Endothelial cell of umbilical vein (primary cell): ENCODE measurements around the gene ADIPOR1. TPM values are rescaled to one million over a fixed set of nuclear protein-coding genes. Genes with fewer than 3 reads are reported as not detected.

Experiments used
- BruUV-seq: library from RNA; stranded (reverse); fragments of 400-500 nt; replicated peaks from 2 replicates; lab custom pipeline; 2021; lab: Mats Ljungman, UMichigan
- CTCF ChIA-PET: fragments of 300-600, 350-600 bp; sonication (Branson Sonifier 250); formaldehyde crosslinking; loops from one replicate; lab custom pipeline; 2021; ENCODE audit warnings: antibody characterized with exemption, inconsistent platforms; lab: Charles Lee
- POLR2A ChIA-PET: fragments of 300-600, 350-600 bp; sonication (Branson Sonifier 250); formaldehyde crosslinking; loops from one replicate; lab custom pipeline; 2021; ENCODE audit warnings: antibody characterized with exemption, inconsistent platforms; lab: Charles Lee
- DNase-seq: peaks from one replicate; pipeline ENCODE4 v3.0.0-alpha.2; 2011; ENCODE audit warnings: low read depth, low spot score
- FAIRE-seq: peaks from 2 replicates; lab custom pipeline; 2011; peaks lifted over from hg19 to GRCh38; lab: Jason Lieb, UNC
- H2AFZ ChIP-seq: 2 replicates; pipeline ENCODE4 v1.6.0; 2012; ENCODE audit warnings: low read depth, low read length, control low read depth, inconsistent platforms
- H3K27ac ChIP-seq: 2 replicates; pipeline ENCODE4 v1.5.1; 2011; ENCODE audit warnings: low read depth, mild to moderate bottlenecking, control low read depth, low read length, moderate library complexity; ENCODE audit not compliant: insufficient read depth
- H3K27me3 ChIP-seq, 2 experiments: 2 replicates each; pipeline versions ENCODE4 v1.6.0 to v1.6.1; 2011; ENCODE audit warnings: low read length in 2 of 2, mixed read lengths in 1 of 2; ENCODE audit not compliant: control insufficient read depth in 2 of 2, insufficient read depth in 2 of 2
- H3K36me3 ChIP-seq, 2 experiments: 2 replicates in 1 of 2; 3 replicates in 1 of 2; pipeline ENCODE4 v1.5.1; 2011; ENCODE audit warnings: low read length in 2 of 2, mild to moderate bottlenecking in 1 of 2, moderate library complexity in 1 of 2; ENCODE audit not compliant: control insufficient read depth in 2 of 2, insufficient read depth in 2 of 2; ENCODE audit errors: extremely low read depth in 1 of 2
- H3K4me1 ChIP-seq: 3 replicates; pipeline ENCODE4 v1.5.1; 2011; ENCODE audit warnings: mild to moderate bottlenecking, low read length; ENCODE audit not compliant: control insufficient read depth, insufficient read depth; ENCODE audit errors: extremely low read depth
- H3K4me2 ChIP-seq: 2 replicates; pipeline ENCODE4 v1.6.1; 2011; ENCODE audit warnings: low read length, control low read depth, mixed read lengths; ENCODE audit not compliant: insufficient read depth
- H3K4me3 ChIP-seq, 3 experiments: fragments of 200-600 bp in 1 of 3; sonication (generic), shearing (Covaris generic) in 1 of 3; replicated peaks in 1 of 3; 2 replicates each; pipeline ENCODE4 v1.5.1; 2011 to 2016; ENCODE audit warnings: control low read depth in 3 of 3, low read length in 3 of 3, mild to moderate bottlenecking in 2 of 3, inconsistent platforms in 1 of 3, low read depth in 1 of 3, moderate library complexity in 1 of 3; ENCODE audit not compliant: insufficient read depth in 1 of 3
- H3K79me2 ChIP-seq: 2 replicates; pipeline ENCODE4 v1.6.0; 2012; ENCODE audit warnings: low read length, inconsistent platforms; ENCODE audit not compliant: control insufficient read depth, insufficient read depth
- H3K9ac ChIP-seq: replicated peaks from 2 replicates; pipeline ENCODE3; 2011; ENCODE audit warnings: low read length, control low read depth; ENCODE audit not compliant: insufficient read depth; ENCODE audit errors: extremely low read depth
- H3K9me1 ChIP-seq: replicated peaks from 3 replicates; pipeline ENCODE4 v1.6.0; 2011; ENCODE audit warnings: mild to moderate bottlenecking, low read length; ENCODE audit not compliant: control insufficient read depth, insufficient read depth; ENCODE audit errors: extremely low read depth
- H3K9me3 ChIP-seq: replicated peaks from 2 replicates; pipeline ENCODE4 v1.5.1; 2012; ENCODE audit warnings: low read length, inconsistent platforms; ENCODE audit not compliant: control insufficient read depth, insufficient read depth
- H4K20me1 ChIP-seq: replicated peaks from 2 replicates; pipeline ENCODE3; 2011; ENCODE audit warnings: mild to moderate bottlenecking, low read length; ENCODE audit not compliant: control insufficient read depth, insufficient read depth; ENCODE audit errors: extremely low read depth
- CTCF ChIP-seq, 2 donors: IDR thresholded peaks; 1 replicate in 1 of 2; 2 replicates in 1 of 2; pipeline ENCODE4 v1.5.1; 2011; ENCODE audit warnings: low read length in 2 of 2, mild to moderate bottlenecking in 2 of 2, moderate library complexity in 2 of 2, control low read depth in 1 of 2, inconsistent platforms in 1 of 2, low read depth in 1 of 2; ENCODE audit not compliant: insufficient read depth in 1 of 2; ENCODE audit errors: extremely low read depth in 1 of 2
- EZH2 ChIP-seq: IDR thresholded peaks from 2 replicates; pipeline ENCODE4 v1.6.1; 2012; ENCODE audit warnings: borderline replicate concordance, low read depth, mild to moderate bottlenecking, moderate library complexity, low read length, inconsistent platforms; ENCODE audit not compliant: severe bottlenecking
- FOS ChIP-seq: IDR thresholded peaks from 2 replicates; pipeline ENCODE4 v1.6.1; 2011; ENCODE audit warnings: mild to moderate bottlenecking, low read length, moderate library complexity, borderline replicate concordance; ENCODE audit not compliant: insufficient read depth
- GATA2 ChIP-seq: IDR thresholded peaks from 2 replicates; pipeline ENCODE4 v1.7.0; 2011; ENCODE audit warnings: low read depth, mild to moderate bottlenecking, moderate library complexity, mixed read lengths, low read length; ENCODE audit not compliant: insufficient read length, insufficient read depth
- JUN ChIP-seq: IDR thresholded peaks from 2 replicates; pipeline ENCODE4 v1.6.1; 2011; ENCODE audit warnings: borderline replicate concordance, low read depth; ENCODE audit not compliant: insufficient read length, insufficient read depth
- MAX ChIP-seq: IDR thresholded peaks from 2 replicates; pipeline ENCODE4 v1.6.1; 2011; ENCODE audit not compliant: insufficient read depth, insufficient read length
- MYC ChIP-seq: IDR thresholded peaks from one replicate; pipeline ENCODE4 v1.6.1; 2011; ENCODE audit warnings: mild to moderate bottlenecking, low read depth, low read length
- POLR2A ChIP-seq: IDR thresholded peaks from 2 replicates; pipeline ENCODE4 v1.6.1; 2012; ENCODE audit warnings: low read depth, mild to moderate bottlenecking, control low read depth, low read length
- POLR2AphosphoS5 ChIP-seq: IDR thresholded peaks from 2 replicates; pipeline ENCODE4 v1.6.1; 2012; ENCODE audit warnings: low read depth, mild to moderate bottlenecking, control low read depth, low read length, moderate library complexity; ENCODE audit not compliant: insufficient read depth
- dilution Hi-C: fragments of 300-500 bp; cut with MboI; formaldehyde crosslinking; loops from one replicate; pipeline ENCODE4 v1.15.0; 2019; ENCODE audit warnings: low sequenced_read_pairs; ENCODE audit not compliant: extremely low pct_ligation_motif_present
- intact Hi-C: fragments of 100-400 bp; cut with micrococcal nuclease; formaldehyde crosslinking; loops from one replicate; pipeline ENCODE4 v1.10.0; 2022
- polyA plus RNA-seq, 4 experiments: library from polyadenylated mRNA; depleted of rRNA in 3 of 4; stranded (reverse) in 3 of 4; unstranded in 1 of 4; fragments of >200 nt; gene quantifications; 2 replicates each; pipeline versions ENCODE4 v1.2.1 to v1.2.3, GENCODE V29; 2011 to 2012; ENCODE audit warnings: missing spikeins in 1 of 4
- total RNA-seq: library from RNA; stranded (reverse); gene quantifications from 2 replicates; pipeline ENCODE4 v1.2.3, GENCODE V29; 2021

The ADIPOR1 gene
- total and polyA plus RNA-seq, 2 donors (not counting 3 experiments of a cell fraction or from before 2014, with no cell fraction given): 67.2 to 135 TPM

GRCh38 chr1:202932476-202932875 is 25.6 kb downstream of the ADIPOR1 start:
- no peak overlapping the region for H2AFZ ChIP-seq
- H3K9ac ChIP-seq: no peak overlapping the region
- TF ChIP-seq CTCF (IDR thresholded peaks at IDR 0.05; ENCODE audit: extremely low read depth in 1 of 2, insufficient read depth in 1 of 2, low read depth in 1 of 2, low read length in 2 of 2): no peak
- no peak for TF ChIP-seq GATA2
- no peak for TF ChIP-seq EZH2
- TF ChIP-seq POLR2A: no peak
- TF ChIP-seq JUN: no peak
- TF ChIP-seq POLR2AphosphoS5: no peak
- no peak for TF ChIP-seq MAX
- TF ChIP-seq FOS: no peak
- TF ChIP-seq MYC: no peak
- no peaks in the 10 kb centered on the region for H3K36me3 ChIP-seq
- ChIA-PET CTCF (no interaction called here), POLR2A (no interaction called here)
- no peaks in the 10 kb centered on the region for H4K20me1 ChIP-seq
- dilution Hi-C loops (no loop called here), intact Hi-C loops (no loop called here)
- no peaks in the 10 kb centered on the region for H3K27me3 ChIP-seq
- no peak overlapping the region for H3K4me3 ChIP-seq
- H3K79me2 ChIP-seq: no peaks in the 10 kb centered on the region
- no peak for DNase-seq
- no peaks in the 10 kb centered on the region for H3K9me1 ChIP-seq
- no TSS peak for BruUV-seq
- no peak overlapping the region for H3K4me2 ChIP-seq
- H3K9me3 ChIP-seq: no peaks in the 10 kb centered on the region
- H3K27ac ChIP-seq: no peak overlapping the region
- no peaks in the 10 kb centered on the region for H3K4me1 ChIP-seq
- FAIRE-seq: no peak
